GM21737 (cell line): ENCODE measurements around the gene RHOBTB3.
"Not testable (repeated sequence)": the region's sequence is repeated elsewhere in the genome, so short reads cannot be mapped to it uniquely, and the experiment has no call there.

Experiments
- ATAC-seq: cut with Tn5 transposase; IDR thresholded peaks from one replicate; pipeline ENCODE4 v1.9.1; 2021; ENCODE audit warnings: mild to moderate bottlenecking, moderate library complexity; ENCODE audit not compliant: unreplicated experiment

The RHOBTB3 gene

DNA sequence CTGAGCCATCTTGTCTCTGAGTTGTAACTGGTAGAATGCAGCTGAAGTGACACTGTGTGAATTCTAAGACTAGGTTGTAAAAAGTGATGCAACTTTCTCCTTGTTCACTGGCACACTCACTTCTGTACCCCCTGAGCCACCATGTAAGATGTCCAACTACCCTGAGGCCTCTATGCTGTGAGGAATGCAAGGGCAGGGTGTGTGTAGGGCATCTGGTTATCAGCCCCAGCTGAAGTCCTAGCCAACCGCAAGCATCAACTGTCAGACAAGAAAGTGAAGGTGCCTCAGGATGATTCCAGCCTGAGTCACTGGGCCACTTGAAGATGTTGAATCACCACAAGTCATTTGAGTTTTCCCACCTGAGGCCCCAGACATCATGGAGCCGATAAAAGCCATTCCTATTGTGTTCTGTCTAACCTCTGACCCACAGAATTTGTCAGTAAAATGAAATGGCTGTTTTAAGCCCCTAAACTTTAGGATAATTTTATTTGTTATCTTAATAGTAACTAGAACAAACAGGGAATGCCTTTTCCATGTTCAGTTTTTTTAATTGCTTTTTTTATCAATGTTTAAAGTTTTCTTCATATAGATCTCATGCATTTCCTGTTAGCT lies 18.7 kb upstream of the RHOBTB3 start:
- no peak for ATAC-seq

DNA sequence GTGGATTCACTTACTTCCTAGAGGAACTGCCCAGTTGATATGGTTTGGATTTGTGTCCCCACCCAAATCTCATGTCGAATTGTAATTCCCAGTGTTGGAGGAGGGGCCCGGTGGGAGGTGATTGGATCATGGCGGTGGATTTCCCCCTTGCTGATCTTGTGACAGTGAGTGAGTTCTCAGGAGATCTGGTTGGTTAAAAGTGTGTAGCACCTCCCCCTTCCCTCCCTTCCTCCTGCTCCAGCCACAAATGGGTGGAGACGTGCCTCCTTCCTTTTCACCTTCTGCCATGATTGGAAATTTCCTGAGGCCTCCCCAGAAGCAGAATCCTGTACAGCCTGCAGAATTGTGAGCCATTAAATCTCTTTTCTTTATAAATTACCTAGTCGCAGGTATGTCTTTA lies 17.9 kb upstream of the RHOBTB3 start:
- ATAC-seq = not testable (repeated sequence)

DNA sequence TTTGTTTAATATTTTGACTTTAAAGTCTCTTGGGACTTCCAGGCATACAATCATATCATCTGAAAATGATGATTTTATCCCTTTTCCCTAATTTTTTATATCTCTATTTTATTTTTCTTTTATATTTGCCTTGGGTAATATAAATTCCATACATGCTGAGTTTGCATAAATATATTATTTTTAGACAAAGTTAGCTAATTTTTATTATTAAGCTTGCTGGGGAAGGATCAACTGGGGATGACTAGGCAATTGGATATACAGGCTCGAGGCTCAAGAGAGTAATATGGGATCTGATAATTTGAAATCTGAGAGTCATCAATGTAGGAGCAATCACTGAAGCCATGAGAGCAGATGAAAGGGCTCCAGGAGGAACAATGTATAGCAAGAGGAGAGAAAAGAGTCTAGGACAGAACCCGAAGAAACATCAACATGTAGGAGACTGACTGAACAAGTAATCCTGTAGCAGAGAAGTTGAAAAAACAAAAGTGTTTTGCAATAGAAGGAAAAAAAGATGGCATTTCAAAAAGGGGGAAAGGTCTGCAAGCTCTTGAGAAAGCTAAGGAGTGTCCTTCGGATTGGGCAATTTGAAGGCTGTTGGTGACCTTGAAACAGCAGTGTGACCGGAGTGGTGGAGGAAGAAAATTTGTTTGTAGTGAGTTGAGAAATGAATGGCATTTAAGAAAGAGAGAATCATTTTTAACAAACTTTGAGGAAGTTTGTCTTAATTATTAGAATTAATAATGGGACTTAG lies 17.0 kb upstream of the RHOBTB3 start:
- no peak for ATAC-seq

DNA sequence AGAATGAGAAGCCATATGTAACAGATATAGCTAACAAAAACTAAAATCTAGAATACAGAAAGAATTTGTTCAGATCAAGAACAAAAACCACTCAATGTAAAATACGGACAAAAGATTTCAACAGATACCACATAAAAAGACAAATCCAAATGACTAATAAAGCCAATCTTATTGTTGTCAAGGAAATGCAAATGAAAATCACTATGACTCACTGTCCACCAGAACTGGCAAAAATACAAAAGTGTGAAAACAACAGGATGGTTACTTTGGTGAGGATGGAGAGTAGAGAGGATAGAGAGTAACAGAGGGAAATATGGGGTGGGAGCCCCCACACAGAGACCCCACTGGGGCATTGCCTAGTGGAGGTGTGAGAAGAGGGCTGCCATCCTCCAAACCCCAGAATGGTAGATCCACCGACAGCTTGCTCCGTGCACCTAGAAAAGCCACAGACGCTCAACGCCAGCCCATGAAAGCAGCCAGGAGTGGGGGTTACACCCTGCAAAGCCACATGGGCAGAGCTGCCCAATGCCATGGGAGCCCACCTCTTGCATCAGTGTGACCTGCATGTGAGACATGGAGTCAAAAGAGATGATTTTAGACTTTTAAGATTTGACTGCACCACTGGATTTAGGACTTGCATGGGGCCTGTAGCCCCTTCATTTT lies 15.2 kb upstream of the RHOBTB3 start:
- ATAC-seq = no peak

DNA sequence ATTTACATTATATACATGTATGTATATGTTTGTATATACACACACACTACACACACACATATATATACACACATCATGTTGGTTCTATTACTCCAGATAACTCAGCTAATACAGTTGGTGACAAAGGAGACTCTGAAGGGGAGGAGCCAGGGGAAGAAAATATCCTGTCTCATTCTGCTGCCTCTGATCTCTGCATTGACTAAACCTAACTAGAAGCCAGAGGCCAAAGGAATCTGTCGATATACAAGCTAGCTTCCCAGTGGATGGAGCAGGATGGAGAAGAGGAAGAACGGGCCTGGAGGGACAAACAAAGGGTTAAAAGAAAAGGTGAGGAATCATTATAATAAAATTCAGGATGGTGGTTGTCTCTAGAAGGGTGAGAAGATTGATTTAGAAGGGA lies 13.7 kb upstream of the RHOBTB3 start:
- ATAC-seq = no peak

DNA sequence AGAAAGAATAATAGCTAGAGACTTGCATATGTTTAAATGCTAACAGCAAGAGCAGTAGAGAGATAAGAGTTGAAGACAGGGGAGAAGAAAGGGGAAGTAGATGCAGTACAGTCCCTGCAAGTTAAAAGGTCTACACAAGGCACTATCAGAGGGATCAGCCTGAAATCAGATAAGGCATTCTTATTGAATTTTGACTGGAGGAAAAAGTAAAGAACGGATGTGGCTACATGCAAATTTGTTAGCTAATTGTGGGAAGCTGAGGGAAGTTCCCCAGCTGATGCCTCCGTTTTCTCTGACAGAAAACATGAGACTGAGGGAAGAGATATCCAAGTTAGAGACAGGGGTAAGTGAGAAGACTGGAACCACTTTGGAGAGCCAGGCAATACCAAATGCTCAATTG lies 12.9 kb upstream of the RHOBTB3 start:
- peak; percentile 78 for ATAC-seq

DNA sequence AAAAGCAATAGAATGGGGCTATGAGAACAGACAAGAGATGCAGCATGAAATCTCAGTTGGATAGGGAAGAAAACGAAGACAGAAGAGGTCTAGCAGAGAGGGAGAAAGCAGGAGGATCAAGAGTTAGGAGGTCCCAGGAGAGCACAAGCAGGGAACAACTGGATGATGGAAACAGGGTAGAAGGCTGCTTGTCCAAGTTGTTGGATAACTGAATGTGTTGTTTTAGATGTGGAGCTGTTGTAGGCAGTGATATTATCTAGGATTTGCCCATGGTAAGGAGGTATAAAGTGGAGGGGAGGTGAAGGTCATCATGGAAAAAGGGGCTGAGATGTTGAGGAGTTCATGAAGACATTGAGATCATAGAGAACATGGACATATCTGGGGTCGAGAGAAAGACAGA lies 12.4 kb upstream of the RHOBTB3 start:
- no peak for ATAC-seq

DNA sequence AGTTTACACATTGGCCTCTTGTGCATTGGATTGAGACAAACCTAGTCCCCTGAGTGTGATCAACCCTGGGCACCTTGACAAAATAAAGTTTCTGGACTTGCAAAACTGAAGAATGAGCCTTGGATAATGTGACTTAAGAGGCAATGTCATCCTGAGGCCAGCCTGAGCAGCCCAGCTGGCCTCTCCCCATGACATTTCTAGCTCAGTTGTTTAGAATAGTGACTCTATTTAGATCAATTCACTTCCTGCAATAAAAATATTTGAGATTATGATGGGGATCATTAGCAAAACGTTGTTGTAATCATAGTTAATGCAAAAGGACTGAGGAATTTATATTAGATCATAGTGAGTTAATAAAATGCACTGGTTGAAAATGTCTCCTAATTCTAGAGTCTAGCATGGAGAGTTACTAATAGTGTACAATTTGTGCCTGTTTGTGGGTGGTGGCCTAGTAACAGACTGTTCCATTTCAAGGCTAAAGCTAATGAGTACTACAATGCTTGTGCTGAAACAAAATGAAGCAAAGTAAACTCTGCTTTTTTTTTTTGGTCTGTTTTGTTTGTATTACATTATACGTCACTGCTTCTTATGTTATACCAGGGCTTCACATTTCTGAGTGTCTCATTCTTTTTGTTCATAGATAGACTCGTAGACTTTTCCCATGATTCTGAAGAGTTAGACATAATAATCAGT lies 10.9 kb upstream of the RHOBTB3 start:
- ATAC-seq = no peak

DNA sequence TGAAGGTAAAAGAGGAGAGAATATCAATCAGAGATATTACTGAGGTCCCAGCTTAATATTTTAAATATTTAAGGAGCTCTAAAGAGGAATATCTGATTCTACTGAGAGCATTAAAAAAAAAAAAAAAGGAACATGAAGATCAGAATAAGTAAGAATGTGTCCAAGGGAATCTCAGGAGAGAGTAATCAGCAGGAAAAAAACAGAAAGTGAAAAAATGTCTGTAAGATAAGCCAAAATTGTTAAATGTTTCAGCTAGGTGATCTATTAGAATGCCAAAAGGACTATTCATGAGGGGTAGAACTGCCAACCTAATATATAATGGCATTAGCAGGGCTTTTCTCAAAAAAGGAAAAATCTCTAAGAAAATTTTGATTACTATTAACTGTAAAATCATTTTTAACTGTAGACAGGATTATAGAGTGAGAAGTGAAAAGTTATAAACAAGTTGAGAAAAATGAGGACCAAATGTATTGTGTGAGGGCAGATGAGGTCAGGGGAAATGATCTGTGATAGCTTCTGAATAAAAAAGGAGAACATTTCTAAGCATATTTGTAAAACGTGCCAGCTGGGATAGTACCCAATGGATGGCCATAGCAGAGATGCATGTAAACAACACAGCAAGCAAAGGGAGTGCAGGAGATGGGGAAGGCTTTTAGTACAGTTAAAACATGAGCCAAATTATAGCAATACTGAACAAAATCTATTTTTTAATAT lies 9.4 kb upstream of the RHOBTB3 start:
- ATAC-seq = no peak

DNA sequence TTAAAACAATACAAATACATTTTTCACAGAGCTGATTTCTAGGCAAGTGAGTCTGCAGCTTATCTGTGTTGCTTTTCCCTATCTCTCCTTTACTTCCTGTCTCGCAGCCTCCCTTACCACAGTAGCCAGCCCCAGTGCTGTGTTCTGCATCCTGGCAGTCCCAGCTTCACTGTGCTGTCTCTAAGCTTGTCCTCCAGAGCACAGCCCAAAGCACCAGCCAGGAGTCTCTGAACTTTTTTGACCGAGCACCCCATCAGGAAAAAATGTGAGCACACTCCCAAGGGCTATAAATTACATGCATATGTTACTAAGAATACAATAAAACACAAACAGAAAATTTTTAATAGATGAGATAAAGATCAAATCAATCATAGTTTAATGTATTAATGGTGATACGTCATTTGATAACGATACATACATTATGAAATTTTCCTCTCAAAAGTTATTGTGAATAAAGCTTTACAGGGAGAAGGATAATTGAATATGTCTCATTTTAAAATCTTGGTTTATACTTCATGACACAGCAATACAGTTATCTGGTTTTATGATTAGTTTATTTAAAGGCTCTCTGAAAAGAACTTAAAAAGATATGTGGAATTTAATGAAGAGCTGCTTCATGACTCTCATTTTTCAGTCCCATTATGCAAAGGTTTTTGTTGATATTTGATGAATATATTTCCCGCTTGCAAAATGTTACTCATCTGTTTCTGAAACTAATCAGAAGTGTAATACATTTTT lies 7.3 kb upstream of the RHOBTB3 start:
- no peak for ATAC-seq

DNA sequence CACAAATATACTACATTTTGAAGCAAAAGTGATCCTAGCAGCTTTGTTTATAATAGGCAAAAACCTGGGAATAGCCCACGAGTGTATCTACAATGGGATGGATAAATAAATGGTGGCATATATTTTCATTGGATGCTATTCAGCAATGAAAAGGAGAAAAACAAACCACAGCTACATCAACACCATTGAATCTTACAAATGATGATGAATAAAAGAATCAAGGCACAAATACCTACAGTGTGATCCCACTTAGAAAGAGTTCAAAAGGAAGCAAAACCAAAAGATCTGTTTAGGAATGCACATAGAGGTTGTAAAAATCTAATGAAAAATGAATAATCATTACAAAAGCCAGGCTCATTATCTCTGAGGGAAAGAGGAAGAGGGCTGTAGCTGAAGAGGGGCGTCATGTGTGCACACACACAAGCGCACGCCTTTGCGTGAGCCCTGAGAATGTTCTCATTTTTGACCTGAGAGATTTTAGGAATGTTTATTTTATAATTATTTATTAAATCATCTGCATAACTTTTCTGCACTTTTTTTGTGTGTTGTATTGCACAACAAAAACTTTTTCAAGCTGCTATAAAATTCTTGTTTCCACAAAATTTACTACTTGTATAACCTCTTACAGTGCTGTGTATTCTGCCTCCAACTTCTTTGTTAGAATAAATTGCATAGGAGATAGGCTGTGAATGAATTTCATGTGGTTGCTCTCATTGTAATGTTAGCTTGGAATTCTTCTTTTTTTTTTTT lies 5.9 kb upstream of the RHOBTB3 start:
- ATAC-seq = no peak

DNA sequence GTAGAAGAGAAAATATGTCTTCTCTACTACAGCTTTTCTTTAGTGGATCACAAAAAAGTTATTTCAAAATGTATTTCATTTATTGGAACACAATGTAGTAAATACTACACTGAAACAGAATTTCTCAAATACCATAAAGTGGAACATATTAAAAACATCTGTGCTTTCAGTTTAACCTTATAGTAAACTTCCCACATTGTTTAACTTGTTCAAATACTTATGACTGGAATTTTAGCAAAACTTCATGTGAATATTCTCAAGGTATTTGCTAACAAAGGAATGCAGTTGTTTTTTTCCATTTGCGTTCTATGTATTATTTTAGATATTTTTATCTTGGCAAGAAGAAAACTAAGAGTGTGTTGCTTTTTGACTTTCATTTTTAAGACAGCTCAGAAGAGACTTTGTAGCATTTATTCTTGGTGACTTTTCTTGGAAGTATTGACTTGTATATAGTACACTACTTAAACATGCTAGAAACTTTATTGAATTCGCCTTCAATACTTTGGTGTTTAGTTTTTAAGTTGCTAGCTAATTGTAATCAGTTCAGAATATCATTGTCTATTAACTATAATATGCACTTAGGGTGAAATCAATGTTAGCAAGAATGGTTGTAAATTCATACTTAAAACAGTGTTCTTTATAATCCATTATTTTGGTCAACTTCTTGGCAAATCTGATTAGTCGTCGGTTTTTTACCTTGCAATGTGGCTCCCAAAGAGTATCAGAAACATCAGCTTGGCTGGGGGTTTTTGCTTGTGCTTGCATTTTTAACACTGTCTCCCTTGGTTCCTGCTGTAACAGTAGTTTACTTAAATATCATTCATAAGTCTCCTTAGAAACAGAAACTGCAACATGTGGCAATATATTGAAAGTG lies 5.0 kb upstream of the RHOBTB3 start:
- no peak for ATAC-seq

DNA sequence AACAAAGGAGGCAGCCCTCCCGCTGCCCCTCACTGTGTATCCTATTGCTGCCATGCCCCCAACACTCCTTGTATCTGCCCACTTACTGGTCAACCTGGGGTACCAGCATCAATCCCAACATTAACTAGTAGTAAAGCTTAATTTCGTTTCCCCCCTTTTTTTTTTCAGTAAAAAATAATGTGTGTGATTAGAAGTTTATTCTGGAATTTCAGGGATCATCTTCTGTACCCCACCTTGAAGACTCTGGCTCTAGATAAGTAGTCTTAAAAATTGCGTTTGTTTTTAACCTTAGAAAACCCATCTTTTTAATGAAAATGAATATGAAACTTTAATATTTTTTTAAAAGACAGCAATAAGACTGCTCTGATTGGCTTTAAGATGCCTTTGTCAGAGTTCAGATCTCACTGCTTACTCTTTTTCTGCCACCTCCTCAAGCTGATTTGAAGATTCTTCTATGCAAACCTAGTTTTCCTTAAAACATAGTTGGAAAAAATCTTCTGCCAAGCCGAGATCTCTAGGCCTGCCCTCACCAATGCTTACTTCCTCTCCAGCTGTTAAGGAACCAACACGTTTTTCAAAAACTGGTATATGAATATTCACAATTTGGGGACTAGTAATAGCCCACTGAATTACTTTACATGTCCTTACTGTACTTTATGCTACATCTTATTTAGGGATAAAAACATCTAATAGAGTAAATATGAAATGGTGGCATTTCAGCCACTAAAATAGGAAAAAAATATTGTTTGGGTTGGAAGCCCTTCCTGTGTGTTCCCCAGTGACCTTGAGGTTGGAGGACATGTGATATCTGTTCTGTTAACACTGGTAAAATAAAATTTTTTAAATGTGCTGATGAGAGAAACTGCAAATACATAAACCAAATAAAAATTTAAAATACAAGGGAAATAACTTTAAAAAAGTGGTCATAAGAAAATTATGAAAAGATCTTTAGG lies 4.0 kb upstream of the RHOBTB3 start:
- no peak for ATAC-seq

DNA sequence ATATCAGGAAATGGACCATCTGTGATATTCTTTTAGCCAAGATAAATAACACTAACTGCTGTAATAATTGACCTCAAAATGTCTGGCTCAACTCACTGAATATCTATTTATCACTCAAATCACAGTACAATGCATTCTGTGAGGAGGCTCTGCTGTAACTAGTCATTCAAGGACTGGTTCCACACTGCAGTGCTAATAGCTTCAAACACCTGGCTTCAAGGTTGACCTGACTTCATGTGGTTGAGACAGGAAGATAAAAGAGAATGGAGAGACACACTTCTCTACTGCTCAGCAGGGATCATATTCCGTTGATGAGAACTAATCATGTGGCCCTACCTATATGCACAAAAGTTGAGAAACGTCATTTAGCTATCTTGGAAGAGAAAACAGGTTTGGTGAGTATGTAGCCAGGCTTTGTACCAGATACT lies 3.4 kb upstream of the RHOBTB3 start:
- no peak for ATAC-seq

DNA sequence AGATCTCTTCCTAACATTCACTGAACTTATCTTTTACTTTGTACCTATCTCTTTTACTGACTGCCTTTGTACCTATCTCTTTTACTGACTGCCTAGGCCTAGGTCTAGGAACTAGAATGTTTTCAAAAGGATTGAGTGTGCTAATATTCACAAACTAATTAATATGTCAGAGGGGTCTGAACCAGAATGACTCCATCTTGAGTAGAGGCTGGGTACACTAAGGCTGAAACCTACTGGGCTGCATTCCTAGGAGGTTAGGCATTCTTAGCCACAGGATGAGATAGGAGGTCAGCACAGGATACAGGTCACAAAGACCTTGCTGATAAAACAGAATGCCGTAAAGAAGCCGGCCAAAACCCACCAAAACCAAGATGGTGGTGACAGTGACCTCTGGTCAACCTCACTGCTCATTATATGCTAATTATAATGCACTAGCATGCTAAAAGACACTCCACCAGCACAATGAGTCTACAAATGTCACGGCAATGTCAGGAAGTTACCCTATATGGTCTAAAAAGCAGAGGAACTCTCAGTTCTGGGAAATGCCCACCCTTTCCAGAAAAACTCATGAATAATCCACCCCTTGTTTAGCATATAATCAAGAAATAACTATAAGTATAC lies 2.5 kb upstream of the RHOBTB3 start:
- ATAC-seq = no peak

DNA sequence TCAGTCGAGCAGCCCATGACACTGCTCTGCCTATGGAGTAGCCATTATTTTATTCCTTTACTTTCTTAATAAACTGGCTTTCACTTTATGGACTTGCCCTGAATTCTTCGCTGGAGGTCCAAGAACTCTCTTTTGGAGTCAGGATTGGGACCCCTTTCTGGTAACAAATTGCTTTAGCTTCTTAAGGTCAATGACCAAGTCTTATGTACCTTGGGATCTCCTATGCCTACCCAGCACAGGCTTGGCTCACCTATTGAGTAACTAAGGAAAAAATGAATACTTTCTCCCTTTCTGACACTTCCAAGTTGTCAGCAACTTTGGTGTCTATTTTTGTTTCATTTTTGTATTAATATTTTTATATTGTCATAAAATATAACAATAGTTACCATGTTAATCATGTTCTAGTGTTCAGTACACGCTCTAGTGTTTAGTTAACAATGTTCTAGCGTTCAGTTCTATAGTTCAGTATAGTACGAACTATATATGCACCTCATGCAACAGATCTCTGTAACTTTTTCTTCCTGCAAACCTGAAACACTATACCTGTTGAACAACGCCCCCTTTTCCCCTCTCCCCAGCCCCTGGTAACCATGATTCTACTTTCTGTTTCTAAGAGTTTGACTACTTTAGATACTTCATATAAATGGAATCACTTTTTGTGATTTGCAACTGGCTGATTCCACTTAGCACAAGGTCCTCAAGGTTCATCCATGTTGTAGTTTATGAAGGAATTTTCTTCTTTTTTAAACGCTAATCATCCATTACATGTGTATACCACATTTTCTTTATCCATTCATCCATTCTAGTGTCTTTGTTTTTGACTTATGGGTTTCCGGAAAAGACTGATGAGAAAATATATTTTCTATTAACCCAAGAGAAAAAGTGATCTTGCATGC lies 1.8 kb upstream of the RHOBTB3 start:
- ATAC-seq = no peak
